Keratinocyte (primary cell): Measurements from ENCODE around the gene CD72. TPM values are rescaled to one million over a fixed set of nuclear protein-coding genes. Genes with fewer than 3 reads are reported as not detected.
"Not testable (repeated sequence)": the region's sequence is repeated elsewhere in the genome, so short reads cannot be mapped to it uniquely, and the experiment has no call there.

Experiments used
- DNase-seq: peaks from one replicate; pipeline ENCODE4 v3.0.0-alpha.2; 2011; ENCODE audit warnings: low read depth, missing footprints, low spot score
- FAIRE-seq: peaks from 2 replicates; lab custom pipeline; 2011; peaks lifted over from hg19 to GRCh38; lab: Jason Lieb, UNC
- H2AFZ ChIP-seq: 2 replicates; pipeline ENCODE4 v1.6.0; 2012; ENCODE audit warnings: low read length, control low read depth, inconsistent platforms; ENCODE audit not compliant: control insufficient read depth
- H3K27ac ChIP-seq: 2 replicates; pipeline ENCODE4 v1.5.1; 2011; ENCODE audit warnings: low read length; ENCODE audit not compliant: control insufficient read depth, insufficient read depth
- H3K27me3 ChIP-seq: 3 replicates; pipeline ENCODE4 v1.6.0; 2011; ENCODE audit warnings: low read length; ENCODE audit not compliant: control insufficient read depth, insufficient read depth; ENCODE audit errors: extremely low read depth
- H3K36me3 ChIP-seq, 2 experiments: 2 replicates in 1 of 2; 3 replicates in 1 of 2; pipeline ENCODE4 v1.5.1; 2011; ENCODE audit warnings: low read length in 2 of 2, mild to moderate bottlenecking in 1 of 2; ENCODE audit not compliant: control insufficient read depth in 2 of 2, insufficient read depth in 2 of 2; ENCODE audit errors: extremely low read depth in 1 of 2
- H3K4me1 ChIP-seq: 3 replicates; pipeline ENCODE4 v1.5.1; 2011; ENCODE audit warnings: low read length; ENCODE audit not compliant: control insufficient read depth, insufficient read depth; ENCODE audit errors: extremely low read depth
- H3K4me2 ChIP-seq: 3 replicates; pipeline ENCODE4 v1.6.0; 2011; ENCODE audit warnings: low read depth, low read length; ENCODE audit not compliant: control insufficient read depth, insufficient read depth; ENCODE audit errors: extremely low read depth
- H3K4me3 ChIP-seq, 3 experiments: fragments of 200-600 bp in 1 of 3; sonication (generic) in 1 of 3; 2 replicates in 2 of 3; 3 replicates in 1 of 3; pipeline ENCODE4 v1.5.1; 2011 to 2016; ENCODE audit warnings: low read length in 3 of 3, mild to moderate bottlenecking in 3 of 3, control low read depth in 2 of 3, inconsistent platforms in 1 of 3, low read depth in 1 of 3, mixed read lengths in 1 of 3, mixed run types in 1 of 3, moderate library complexity in 1 of 3; ENCODE audit not compliant: control insufficient read depth in 2 of 3, insufficient read depth in 2 of 3; ENCODE audit errors: extremely low read depth in 1 of 3
- H3K79me2 ChIP-seq: 2 replicates; pipeline ENCODE4 v1.6.0; 2012; ENCODE audit warnings: low read length; ENCODE audit not compliant: control insufficient read depth, insufficient read depth
- H3K9ac ChIP-seq: 3 replicates; pipeline ENCODE4 v1.6.0; 2011; ENCODE audit warnings: low read length; ENCODE audit not compliant: control insufficient read depth, insufficient read depth; ENCODE audit errors: extremely low read depth
- H3K9me1 ChIP-seq: 3 replicates; pipeline ENCODE4 v1.6.0; 2011; ENCODE audit warnings: low read length; ENCODE audit not compliant: control insufficient read depth, insufficient read depth; ENCODE audit errors: extremely low read depth
- H3K9me3 ChIP-seq: 2 replicates; pipeline ENCODE4 v1.5.1; 2012; ENCODE audit warnings: low read depth, low read length; ENCODE audit not compliant: control insufficient read depth
- H4K20me1 ChIP-seq: 3 replicates; pipeline ENCODE4 v1.6.0; 2011; ENCODE audit warnings: low read length; ENCODE audit not compliant: control insufficient read depth, insufficient read depth; ENCODE audit errors: extremely low read depth
- CTCF ChIP-seq, 3 experiments: IDR thresholded peaks in 1 of 3; conservative IDR thresholded peaks in 1 of 3; optimal IDR thresholded peaks in 1 of 3; 2 replicates in 2 of 3; 3 replicates in 1 of 3; pipeline versions ENCODE3 to v1.5.1; 2011; ENCODE audit warnings: low read length in 3 of 3, mild to moderate bottlenecking in 3 of 3, moderate library complexity in 2 of 3, control low read depth in 1 of 3, inconsistent platforms in 1 of 3; ENCODE audit not compliant: insufficient read depth in 2 of 3; ENCODE audit errors: extremely low read depth in 1 of 3
- EZH2 ChIP-seq: IDR thresholded peaks from one replicate; pipeline ENCODE4 v1.6.1; 2012; ENCODE audit warnings: inconsistent platforms, mild to moderate bottlenecking, low read length, moderate library complexity
- dilution Hi-C: fragments of 300-500 bp; cut with MboI; formaldehyde crosslinking; loops from one replicate; pipeline ENCODE4 v1.7.0; 2020; ENCODE audit warnings: low sequenced_read_pairs; ENCODE audit not compliant: extremely low pct_ligation_motif_present
- polyA plus RNA-seq, 5 experiments: library from polyadenylated mRNA; depleted of rRNA in 3 of 5; stranded (reverse) in 3 of 5; stranded (forward) in 1 of 5; unstranded in 1 of 5; fragments of >200 nt; gene quantifications; 1 replicate in 1 of 5; 2 replicates in 3 of 5; 3 replicates in 1 of 5; pipeline versions ENCODE4 v1.2.1 to v1.2.3, GENCODE V29; 2011 to 2012; ENCODE audit warnings: missing spikeins in 2 of 5, low read depth in 1 of 5, low replicate concordance in 1 of 5

The CD72 gene
- polyA plus RNA-seq, 1 donor (not counting 4 experiments of a cell fraction or from before 2014, with no cell fraction given), result 0.66 TPM

- no peak for TF ChIP-seq CTCF (optimal IDR thresholded peaks at IDR 0.05 in 1 of 3, IDR thresholded peaks at IDR 0.05 in 1 of 3, conservative IDR thresholded peaks at IDR 0.05 in 1 of 3; ENCODE audit: extremely low read depth in 1 of 3, insufficient read depth in 2 of 3, low read length in 3 of 3)
Observed at GRCh38 chr9:35615981-35616680, 2.1 kb downstream of the CD72 start.

GRCh38 chr9:35612843-35613242 lies 5.4 kb downstream of the CD72 start:
- H4K20me1 ChIP-seq, result no peaks in the 10 kb centered on the region
- no peak for DNase-seq
- H3K9me3 ChIP-seq, result no peaks in the 10 kb centered on the region
- no peak overlapping the region for H2AFZ ChIP-seq
- H3K9ac ChIP-seq, result no peak overlapping the region
- H3K4me1 ChIP-seq, result no peaks in the 10 kb centered on the region
- dilution Hi-C loops, result no loop called here
- H3K79me2 ChIP-seq, result no peaks in the 10 kb centered on the region
- TF ChIP-seq EZH2, result no peak
- TF ChIP-seq CTCF (optimal IDR thresholded peaks at IDR 0.05 in 1 of 3, IDR thresholded peaks at IDR 0.05 in 1 of 3, conservative IDR thresholded peaks at IDR 0.05 in 1 of 3; ENCODE audit: extremely low read depth in 1 of 3, insufficient read depth in 2 of 3, low read length in 3 of 3), result no peak
- H3K27ac ChIP-seq, result no peak overlapping the region
- no peak overlapping the region for H3K4me2 ChIP-seq
- H3K4me3 ChIP-seq, result no peak overlapping the region
- H3K27me3 ChIP-seq, result peaks cover 23% of the 10 kb centered on the region
- FAIRE-seq, result no peak
- H3K36me3 ChIP-seq, result peaks cover 9 to 22% of the 10 kb centered on the region in 2 experiments
- no peaks in the 10 kb centered on the region for H3K9me1 ChIP-seq

More at GRCh38 chr9:35615981-35616680, 2.1 kb downstream of the CD72 start:
- no peak for DNase-seq
- FAIRE-seq, result no peak
- H3K9me1 ChIP-seq, result no peaks in the 10 kb centered on the region
- dilution Hi-C loops, result no loop called here
- H2AFZ ChIP-seq, result no peak overlapping the region
- no peaks in the 10 kb centered on the region for H3K9me3 ChIP-seq
- no peak overlapping the region for H3K4me3 ChIP-seq
- no peaks in the 10 kb centered on the region for H3K36me3 ChIP-seq
- H3K4me1 ChIP-seq, result no peaks in the 10 kb centered on the region
- H3K4me2 ChIP-seq, result no peak overlapping the region
- H3K27ac ChIP-seq, result no peak overlapping the region
- H3K79me2 ChIP-seq, result no peaks in the 10 kb centered on the region
- H3K27me3 ChIP-seq, result peaks cover 25% of the 10 kb centered on the region
- no peaks in the 10 kb centered on the region for H4K20me1 ChIP-seq
- H3K9ac ChIP-seq, result no peak overlapping the region

GRCh38 chr9:35612066-35612465 lies 6.1 kb downstream of the CD72 start:
- H4K20me1 ChIP-seq, dilution Hi-C loops, H2AFZ ChIP-seq, H3K79me2 ChIP-seq, FAIRE-seq, H3K4me3 ChIP-seq, H3K9me1 ChIP-seq, H3K27ac ChIP-seq, H3K9me3 ChIP-seq, H3K4me1 ChIP-seq, H3K4me2 ChIP-seq, DNase-seq, H3K9ac ChIP-seq: not testable (repeated sequence)
- H3K27me3 ChIP-seq, result peaks cover 16% of the 10 kb centered on the region
- H3K36me3 ChIP-seq, result peaks cover 9 to 25% of the 10 kb centered on the region in 2 experiments
